ENCODE results near the gene TMED10. TPM values are rescaled to one million over a fixed set of nuclear protein-coding genes. Genes with fewer than 3 reads are reported as not detected.

TMED10 gene
- total RNA-seq, 2 experiments from 2014 or later = 173 to 179 TPM

DNA sequence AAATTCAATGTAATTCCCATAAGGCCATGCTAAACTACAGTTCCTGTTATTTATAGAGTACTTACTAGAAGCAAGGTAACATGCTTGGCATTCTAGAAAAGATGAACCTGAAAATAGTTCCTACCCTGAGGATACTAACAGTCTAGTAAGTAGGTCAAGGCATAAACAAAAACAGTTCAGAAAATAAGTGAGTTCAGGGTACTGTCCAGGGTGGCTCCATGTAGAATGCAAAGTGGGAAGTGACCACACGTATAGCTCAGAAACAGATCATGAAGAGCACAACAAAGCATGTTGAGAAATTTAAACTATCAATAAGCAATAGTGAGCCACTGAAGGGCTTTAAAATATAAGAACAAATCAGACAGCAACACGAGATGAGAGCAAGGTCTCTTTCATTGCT, 2.3 kb downstream of the TMED10 start:
- no peaks in the 10 kb centered on the region for H3K9me3 Mint-ChIP-seq
- TF ChIP-seq, protein P1, sequence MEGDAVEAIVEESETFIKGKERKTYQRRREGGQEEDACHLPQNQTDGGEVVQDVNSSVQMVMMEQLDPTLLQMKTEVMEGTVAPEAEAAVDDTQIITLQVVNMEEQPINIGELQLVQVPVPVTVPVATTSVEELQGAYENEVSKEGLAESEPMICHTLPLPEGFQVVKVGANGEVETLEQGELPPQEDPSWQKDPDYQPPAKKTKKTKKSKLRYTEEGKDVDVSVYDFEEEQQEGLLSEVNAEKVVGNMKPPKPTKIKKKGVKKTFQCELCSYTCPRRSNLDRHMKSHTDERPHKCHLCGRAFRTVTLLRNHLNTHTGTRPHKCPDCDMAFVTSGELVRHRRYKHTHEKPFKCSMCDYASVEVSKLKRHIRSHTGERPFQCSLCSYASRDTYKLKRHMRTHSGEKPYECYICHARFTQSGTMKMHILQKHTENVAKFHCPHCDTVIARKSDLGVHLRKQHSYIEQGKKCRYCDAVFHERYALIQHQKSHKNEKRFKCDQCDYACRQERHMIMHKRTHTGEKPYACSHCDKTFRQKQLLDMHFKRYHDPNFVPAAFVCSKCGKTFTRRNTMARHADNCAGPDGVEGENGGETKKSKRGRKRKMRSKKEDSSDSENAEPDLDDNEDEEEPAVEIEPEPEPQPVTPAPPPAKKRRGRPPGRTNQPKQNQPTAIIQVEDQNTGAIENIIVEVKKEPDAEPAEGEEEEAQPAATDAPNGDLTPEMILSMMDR (IDR thresholded peaks at IDR 0.05) = no peak
- ChIA-PET CTCF (interaction anchor here (1.6 kb wide), 1 partner anchor 13 kb away, joined by 6 read pairs; no protein-coding TSS in a partner anchor), POLR2A (interaction anchor here (1.4 kb wide), 1 partner anchor 21 kb away, joined by 3 read pairs; no protein-coding TSS in a partner anchor)
- peak overlapping the region; percentile 83 for H3K27ac Mint-ChIP-seq
- H3K4me3 Mint-ChIP-seq = peak overlapping the region; percentile 96
- DNase-seq (no peak), ATAC-seq (no peak)
- intact Hi-C loops (cut with micrococcal nuclease) = no loop called here
- H3K4me1 Mint-ChIP-seq (ENCODE audit: low read depth) = peaks cover 52% of the 10 kb centered on the region
- no peaks in the 10 kb centered on the region for H3K27me3 Mint-ChIP-seq
- peaks cover 16% of the 10 kb centered on the region for H3K36me3 Mint-ChIP-seq (ENCODE audit: low read depth)

DNA sequence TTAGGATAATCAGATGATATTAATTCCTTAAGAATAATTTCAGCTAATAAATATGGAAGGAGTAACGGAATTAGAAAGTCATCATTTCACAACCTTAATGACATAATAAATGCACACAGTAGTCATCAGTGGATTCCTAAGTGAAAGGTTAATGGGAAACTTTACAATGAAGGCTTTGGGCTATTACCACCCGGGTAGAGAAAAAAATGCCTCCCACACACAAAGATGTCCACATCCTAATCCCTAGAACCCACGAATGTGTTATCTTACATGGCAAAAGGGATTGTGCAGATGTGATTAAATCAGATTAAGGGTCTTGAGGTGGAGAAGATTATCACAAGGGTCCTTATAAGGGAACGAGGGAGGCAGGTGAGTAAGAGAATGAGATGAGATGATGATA, 5.6 kb downstream of the TMED10 start:
- H3K27me3 Mint-ChIP-seq = no peaks in the 10 kb centered on the region
- DNase-seq (no peak), ATAC-seq (no peak)
- TF ChIP-seq, protein P1 (IDR thresholded peaks at IDR 0.05) = no peak
- no peaks in the 10 kb centered on the region for H3K9me3 Mint-ChIP-seq
- ChIA-PET POLR2A (no interaction called here), CTCF (interaction anchor here (1.0 kb wide), 1 partner anchor 13 kb away, joined by 3 read pairs; no protein-coding TSS in a partner anchor)
- H3K4me1 Mint-ChIP-seq (ENCODE audit: low read depth) = peaks cover 76% of the 10 kb centered on the region
- H3K36me3 Mint-ChIP-seq (ENCODE audit: low read depth) = peaks cover 18% of the 10 kb centered on the region
- intact Hi-C loops (cut with micrococcal nuclease) = no loop called here
- H3K4me3 Mint-ChIP-seq = no peak overlapping the region
- H3K27ac Mint-ChIP-seq = no peak overlapping the region

DNA sequence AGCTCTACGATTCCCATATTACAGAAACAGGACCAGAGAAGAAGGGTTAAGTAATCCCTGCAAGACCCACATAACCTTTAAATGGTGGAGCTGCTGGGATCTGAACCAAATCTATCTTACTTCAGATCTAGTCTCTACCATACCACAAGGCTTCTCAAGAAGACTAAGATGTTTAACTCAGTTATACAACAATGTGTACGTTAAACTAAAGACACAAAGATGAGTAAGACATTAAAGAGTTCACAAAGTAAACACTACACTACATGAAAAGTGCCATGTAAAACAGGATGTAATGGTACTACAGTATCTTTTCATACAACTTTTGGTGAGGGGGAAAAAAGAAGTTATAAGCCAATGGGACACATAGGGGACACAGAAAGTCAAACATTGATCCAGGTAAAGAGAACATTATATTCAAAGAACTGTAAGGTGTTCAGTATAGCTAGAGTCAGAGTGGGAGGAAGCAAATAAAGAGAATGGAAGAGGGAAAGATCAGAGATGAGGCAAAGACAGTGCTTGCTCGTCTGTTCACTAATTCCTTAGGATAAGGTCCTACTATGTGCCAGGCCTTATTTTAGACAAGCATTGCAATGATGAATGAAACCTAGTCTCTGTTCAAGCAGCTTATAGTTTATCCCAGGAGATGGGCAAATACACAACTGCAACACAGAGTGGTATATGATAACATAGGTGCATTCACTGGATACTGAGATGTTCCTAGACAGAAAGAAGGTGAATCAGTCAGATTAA, 7.7 kb downstream of the TMED10 start:
- no peak for DNase-seq
- ChIA-PET POLR2A (interaction anchor here (1.0 kb wide), 1 partner anchor 97 kb away, joined by 3 read pairs; no protein-coding TSS in a partner anchor), CTCF (interaction anchor here (1.3 to 2.0 kb wide), 2 partner anchors 115 to 135 kb away, joined by 3 to 8 read pairs; no protein-coding TSS in a partner anchor)
- intact Hi-C loops (cut with micrococcal nuclease) = no loop called here
- no peaks in the 10 kb centered on the region for H3K27me3 Mint-ChIP-seq
- H3K27ac Mint-ChIP-seq = no peak overlapping the region
- H3K9me3 Mint-ChIP-seq = no peaks in the 10 kb centered on the region
- TF ChIP-seq, protein P1 (IDR thresholded peaks at IDR 0.05) = no peak
- H3K4me1 Mint-ChIP-seq (ENCODE audit: low read depth) = peaks cover 74% of the 10 kb centered on the region
- no peak overlapping the region for H3K4me3 Mint-ChIP-seq
- H3K36me3 Mint-ChIP-seq (ENCODE audit: low read depth) = peaks cover 5% of the 10 kb centered on the region
- ATAC-seq = no peak

DNA sequence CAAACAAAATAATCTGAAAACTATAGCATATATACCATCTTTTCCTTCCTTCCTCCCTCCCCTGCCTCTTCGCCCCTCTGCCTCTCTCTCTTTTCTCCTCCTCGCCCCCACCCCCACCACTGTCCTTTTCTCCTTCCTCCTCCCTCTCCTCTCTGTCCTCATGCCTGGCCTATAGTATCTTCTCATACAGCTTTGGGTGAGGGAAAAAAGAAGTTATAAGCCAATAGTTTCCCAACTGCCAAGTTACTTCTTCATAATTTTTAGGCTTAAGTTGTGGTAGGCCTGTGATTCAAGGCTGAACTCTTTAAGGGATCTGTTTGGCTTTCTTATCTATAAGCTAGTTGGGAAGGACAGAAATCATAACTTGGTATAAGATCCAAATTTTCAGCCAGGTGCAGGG, 9.1 kb downstream of the TMED10 start:
- H3K4me1 Mint-ChIP-seq (ENCODE audit: low read depth) = peaks cover 70% of the 10 kb centered on the region
- DNase-seq = no peak
- ChIA-PET CTCF (interaction anchor here (1.0 to 2.0 kb wide), 5 partner anchors 26 to 137 kb away, joined by 3 to 8 read pairs (median 4); no protein-coding TSS in a partner anchor), POLR2A (no interaction called here)
- no peak for ATAC-seq
- no peaks in the 10 kb centered on the region for H3K27me3 Mint-ChIP-seq
- H3K9me3 Mint-ChIP-seq = no peaks in the 10 kb centered on the region
- TF ChIP-seq, protein P1 (IDR thresholded peaks at IDR 0.05) = no peak
- intact Hi-C loops (cut with micrococcal nuclease) = no loop called here
- no peak overlapping the region for H3K27ac Mint-ChIP-seq
- H3K4me3 Mint-ChIP-seq = no peak overlapping the region
- peaks cover 7% of the 10 kb centered on the region for H3K36me3 Mint-ChIP-seq (ENCODE audit: low read depth)
